H4 (cell line): ENCODE data around the gene OPCML. TPM values are rescaled to one million over a fixed set of nuclear protein-coding genes. Genes with fewer than 3 reads are reported as not detected.
A peak's percentile ranks its signal among the peaks of the same experiment; 100 is the strongest.

Experiments
- DNase-seq: peaks from one replicate; pipeline ENCODE4 v3.0.0-alpha.2; 2015; ENCODE audit warnings: low spot score
- total RNA-seq: library from RNA; depleted of rRNA; stranded (reverse); fragments of >200 nt; shearing (Covaris generic); gene quantifications from 2 replicates; pipeline ENCODE4 v1.2.3, GENCODE V29; 2014

OPCML gene
- total RNA-seq, 1 experiment from 2014 or later, result 0.12 TPM

DNA sequence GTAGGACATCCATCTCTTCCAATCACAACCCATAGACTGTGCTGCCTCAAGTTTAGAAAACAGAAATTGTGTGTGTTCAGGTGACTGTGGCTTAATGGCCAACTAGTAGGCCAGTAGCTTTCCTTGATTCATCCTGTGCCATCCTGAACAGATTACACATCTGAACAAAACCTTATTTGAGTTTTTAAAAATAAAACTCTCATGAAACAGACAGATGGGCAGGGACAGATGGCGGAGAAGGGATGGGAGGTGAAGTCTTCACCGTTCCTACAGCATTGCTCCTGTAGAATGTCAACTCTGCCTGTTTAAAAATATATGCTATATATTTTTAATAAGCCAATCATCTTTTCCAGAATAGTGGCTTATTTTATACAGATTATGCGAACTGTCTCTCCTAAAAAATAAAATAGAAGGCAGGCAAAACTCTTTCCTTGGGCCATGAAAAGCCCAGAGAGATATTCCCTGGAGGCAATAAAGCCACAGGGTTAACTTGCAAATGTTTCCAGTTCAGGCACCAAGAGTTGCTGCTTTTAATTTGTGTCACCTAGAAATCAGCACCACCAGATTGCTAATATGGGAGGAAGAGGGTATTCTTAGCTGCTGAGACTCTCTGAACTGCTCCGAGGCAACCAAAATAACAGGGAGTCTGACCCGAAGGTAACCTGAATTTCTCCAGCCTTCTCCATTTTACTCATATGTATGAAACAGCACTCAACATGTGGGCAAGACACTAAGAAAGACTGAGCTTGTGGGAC lies 861.2 kb downstream of the OPCML start:
- no peak for DNase-seq

DNA sequence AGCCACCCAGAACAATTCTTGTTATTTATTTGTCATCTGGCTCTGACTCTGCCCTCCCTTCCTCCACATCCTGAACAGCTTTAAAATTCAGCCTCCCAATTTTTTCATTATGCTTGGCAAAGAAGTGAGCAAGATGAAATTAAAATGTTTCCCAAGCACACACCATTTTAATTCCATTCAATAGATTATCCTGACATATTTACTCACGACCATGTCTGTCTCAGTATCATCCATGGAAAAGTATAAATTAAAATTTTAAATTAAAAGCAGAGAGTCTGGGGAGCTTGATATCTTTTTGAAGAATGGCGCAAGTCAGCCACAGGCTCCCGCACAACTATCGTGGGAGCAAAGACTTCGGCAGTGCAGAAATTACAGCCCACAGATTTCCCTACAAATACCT lies 862.4 kb downstream of the OPCML start:
- no peak for DNase-seq

DNA sequence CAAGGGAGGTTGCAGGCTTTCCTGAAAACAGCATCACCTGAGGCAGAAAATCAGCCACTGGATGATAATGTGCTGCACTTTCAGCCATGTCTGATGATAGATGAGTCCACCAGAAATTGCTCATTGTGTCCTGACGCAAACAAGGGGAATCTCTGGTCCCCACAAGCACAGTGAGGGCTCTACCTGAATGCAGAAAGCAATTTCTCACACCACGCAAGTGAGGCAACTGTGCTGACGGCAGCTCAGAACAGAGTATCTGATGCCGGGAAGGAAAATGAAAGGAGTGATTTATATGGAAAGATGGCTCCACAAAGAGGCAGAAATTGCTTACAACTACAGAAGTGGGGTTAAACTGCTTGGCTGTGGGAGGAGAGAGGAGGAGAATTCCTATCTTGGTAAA lies 867.1 kb downstream of the OPCML start:
- no peak for DNase-seq

DNA sequence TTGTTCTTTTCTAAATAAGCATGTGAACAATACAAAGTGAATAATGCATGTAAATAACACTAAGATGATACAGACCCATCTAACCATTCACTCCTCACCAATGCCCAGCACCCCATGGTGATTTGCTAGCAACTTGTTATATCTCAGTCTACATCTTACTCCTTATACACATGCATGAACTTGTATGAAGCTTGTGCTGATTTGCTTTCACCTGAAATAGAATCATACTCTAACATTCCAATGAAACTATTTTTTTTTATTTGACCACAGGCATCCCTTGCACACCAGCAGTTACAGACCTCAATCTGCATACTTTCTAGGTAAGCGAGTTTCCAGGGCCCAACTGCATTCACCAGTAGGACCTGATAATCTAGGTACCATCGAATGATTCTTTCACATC lies 873.6 kb downstream of the OPCML start:
- DNase-seq, result no peak

DNA sequence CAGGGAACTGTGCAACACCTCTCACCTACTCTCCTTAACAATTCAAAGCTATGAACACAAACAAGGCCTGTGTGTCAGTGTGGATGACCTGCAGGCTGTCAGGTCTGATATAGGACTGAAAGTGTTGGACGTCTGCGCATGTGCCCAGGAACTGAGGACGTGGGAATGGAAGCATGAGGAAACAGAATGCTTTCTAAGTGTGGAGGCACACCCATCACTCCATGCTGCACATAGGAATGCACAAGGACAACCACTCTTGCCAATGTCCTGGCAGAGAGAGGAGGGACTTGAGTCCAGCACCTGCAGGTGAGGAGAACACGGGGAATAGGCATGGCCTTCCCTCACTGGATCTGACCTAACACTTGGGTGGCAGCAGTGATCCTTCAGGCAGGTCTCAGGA lies 874.3 kb downstream of the OPCML start:
- DNase-seq, result no peak

DNA sequence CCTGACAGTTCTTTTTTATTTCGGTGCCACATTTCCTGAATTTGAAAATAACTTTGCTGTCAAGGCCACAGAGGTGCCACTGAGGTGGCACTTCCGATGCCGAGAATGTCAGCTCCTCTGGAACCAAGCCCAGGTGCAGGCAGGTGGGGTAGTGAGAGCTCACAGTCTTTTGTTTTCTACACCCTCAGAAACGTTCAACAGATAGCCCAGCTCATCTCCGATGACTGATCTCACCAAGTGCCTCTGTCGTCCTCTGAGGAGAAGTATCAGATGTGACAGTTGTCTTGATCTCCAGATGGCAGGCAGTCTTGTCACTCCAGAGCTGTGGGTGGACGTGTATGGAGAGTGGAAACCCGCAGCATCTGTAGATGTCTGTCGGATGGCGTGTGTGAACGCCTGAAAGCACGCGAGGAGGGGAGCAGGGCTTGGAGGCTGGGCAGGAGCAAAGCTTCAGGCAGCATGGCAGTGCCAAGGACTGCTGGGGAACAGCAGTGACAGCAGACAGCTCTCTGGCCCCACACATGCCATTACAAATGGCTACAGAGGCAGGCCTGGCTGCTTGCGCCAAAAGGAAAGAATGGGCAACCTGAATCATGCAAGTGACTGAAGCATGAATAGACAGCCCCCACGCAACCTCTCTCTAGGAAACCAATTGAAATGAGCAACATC lies 877.0 kb downstream of the OPCML start:
- DNase-seq, result no peak

DNA sequence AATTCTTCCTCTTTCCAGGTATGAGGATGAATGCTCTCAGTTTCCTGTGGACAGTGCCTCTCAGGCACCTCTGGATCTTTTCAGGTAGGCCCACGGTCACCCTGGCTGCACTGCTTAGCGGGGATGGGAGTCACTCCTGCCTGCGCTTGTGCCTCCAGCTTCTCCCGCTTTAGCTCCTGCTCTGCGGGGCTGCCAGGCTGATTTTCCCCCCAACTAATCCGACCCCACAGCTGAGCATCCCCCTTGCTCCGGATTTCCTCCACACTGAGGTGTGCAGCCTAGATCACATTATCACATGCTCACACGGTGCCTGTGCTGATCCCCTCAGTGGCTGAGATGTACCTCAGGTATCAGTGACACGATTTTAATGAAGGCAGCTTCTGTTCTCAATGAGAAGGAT lies 879.1 kb downstream of the OPCML start:
- no peak for DNase-seq

DNA sequence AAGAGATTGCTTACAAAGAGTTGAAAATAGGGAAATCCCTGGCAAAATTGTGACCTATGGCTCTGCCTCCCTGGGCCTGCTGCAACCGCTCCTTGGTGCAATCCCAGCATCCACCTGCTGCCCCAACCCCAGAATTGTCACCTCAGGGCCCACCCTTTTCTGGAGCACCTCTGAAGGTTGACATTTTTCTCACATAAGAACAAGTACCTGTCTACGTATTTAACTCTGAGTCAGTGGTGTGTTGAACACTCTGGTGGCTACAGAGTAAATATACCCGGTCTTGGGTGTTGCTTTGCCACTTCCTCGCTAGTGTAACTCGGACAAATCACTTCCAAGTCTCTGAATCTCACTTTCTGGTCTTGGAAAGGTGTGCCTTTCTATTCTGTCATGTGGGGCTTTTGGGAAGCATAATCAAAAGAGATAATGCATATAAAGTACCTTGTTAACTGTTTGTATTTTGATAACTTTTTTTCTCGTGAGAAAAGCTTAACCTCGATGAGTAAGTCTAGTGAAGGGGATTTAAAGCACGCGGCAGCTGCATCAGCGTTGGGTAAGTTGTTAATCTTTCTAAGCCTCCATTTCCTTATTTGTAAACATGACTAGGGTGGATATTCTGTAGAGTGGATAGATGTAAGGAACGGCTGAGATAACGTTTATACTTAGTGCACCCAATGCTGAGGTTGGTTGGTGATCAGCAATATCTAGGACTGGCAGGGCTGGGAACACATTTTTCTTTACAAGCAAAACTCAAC lies 881.2 kb downstream of the OPCML start:
- DNase-seq, result no peak

DNA sequence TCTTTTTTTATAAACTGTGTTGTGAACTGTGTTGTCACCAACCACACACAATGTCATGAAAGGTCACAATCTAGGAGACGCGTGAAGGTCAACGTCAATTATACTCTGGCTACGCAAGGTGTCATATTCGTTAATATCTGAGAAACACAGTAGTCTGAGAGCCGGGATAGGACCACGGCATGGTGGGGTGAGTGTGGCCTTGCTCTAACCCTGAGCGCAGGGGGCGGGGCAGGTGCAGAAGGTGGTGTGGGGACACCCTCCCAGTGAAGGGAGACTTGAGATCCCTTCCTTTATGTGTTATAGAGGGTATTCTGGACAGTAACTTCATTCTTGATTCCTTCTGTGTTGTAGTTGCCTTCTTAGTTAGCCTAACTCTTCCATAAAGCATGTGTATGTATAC lies 883.0 kb downstream of the OPCML start:
- no peak for DNase-seq

DNA sequence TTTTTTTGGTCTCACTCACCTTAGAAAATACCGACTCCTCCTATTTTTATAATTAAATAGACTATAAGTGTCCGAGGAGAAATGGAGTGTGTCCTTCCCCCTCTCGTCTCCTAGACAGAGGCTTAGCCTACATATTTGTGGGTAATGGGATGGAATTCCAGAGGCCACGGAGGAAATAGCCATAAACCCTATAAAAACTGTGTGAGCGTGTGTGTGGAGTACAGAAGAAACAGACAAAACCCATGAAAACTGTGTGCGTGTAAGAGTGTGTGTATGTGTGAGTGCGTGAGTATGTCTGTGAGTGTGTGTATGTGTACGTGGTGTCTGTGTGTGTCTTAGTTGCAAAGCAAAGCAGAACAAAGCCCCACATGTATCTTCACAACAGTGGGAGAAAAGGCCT lies 883.5 kb downstream of the OPCML start:
- peak; percentile 27 for DNase-seq

DNA sequence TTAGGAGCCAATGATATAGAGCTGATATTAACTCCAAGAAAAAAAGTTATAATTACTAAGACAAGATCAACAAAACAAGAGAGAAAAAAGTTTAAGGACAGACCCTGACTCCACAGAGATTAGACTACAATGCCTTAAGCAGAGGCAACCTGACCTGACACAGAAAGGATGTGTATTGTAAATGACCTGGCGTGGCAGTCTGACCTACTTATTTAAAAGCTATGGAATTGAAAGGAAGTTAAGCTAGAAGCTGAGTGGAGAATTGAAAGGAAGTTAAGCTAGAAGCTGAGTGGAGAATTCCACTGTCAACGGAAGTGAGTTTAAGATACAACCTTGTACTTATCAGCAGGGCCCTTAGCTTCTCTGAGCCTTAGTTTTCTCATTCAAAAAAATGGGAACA lies 885.4 kb downstream of the OPCML start:
- DNase-seq, result no peak

DNA sequence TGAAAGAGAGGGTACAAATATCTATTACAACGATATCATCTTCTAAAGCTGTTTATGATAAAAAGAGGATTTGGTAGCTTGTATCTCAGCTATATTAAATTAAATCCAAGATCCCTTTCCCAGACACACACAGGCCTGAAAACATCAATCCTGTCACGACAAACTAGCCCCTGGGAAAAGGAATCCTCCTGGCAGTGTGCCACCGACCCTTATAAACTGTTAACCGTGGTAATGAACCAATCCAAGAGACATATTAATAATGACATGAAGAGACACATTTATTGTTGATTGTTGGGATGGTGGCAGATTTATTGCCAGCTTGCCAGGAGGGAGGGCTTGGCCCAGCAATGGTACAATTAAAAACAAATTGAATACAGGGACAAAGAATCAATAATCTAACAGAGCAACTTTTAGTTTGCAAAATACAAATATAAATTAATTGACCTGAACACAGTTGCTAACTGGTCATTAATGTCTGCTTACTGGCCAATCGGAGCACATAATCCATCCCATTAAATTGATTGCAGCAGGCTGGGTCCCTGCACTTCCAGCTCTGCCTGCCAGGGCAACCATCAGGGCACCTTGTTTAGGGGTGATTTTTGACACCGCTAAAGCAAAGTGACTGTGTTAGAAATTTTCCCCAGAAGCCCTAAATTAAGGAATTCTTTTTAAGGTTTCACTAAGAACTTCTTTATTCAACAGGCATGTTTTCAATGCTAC lies 887.6 kb downstream of the OPCML start:
- DNase-seq, result no peak

DNA sequence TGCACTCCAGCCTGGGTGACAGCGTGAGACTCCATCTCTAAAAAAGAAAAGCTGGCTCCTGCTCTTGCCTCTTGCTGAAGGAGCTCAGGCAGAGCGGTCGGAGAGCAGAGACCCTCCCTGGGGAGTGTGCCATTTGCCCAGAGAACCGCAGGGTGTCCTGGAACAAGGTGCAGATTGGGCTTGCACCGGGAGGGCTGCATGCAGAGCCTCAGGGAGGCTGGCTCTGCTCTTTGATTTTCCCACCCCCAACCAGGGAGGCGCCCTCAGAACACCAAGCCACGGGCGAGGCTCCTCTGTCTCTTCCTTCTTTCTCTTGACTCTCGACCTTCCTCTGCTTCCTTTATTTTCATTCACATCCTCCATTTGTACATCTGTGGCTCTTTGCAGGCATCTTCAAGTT lies 889.1 kb downstream of the OPCML start:
- DNase-seq, result no peak

DNA sequence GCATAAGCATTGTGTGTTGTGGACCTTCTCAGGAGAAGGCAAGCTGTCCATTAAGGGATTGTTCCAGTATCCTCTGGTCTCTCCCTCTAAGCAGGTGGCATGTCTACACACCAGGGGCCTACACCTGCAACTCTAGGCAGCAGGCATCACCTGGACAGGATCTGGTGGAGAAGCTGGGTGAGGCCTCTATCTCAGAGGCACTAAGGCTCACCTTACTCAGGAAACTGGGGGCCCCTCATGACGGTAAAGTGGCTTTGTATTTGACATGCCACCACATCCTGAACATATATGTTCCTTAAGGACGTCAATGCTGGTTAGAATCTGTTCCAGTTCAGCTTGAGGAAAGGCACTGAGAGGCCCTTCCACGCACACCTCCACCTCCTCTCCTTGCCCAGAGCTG lies 891.3 kb downstream of the OPCML start:
- no peak for DNase-seq

DNA sequence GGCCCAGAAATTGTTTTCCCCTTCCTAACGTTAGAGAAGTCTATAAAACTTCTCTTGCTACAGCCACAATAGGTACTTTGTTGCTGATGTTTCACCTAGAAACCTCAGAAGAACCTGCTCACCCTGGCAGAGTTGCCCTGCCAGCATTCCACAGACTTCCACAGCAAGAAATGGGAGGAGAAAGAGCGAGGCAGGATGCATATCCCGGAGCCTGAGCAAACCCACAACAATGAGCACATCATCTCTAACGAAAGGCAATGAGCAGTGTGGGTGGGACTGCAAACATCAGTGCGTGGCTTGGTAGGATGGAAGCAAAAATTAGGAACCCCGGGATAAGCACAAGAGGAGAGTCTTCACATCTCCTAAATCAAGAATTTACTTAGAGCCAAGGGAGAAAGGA lies 892.3 kb downstream of the OPCML start:
- DNase-seq, result no peak

DNA sequence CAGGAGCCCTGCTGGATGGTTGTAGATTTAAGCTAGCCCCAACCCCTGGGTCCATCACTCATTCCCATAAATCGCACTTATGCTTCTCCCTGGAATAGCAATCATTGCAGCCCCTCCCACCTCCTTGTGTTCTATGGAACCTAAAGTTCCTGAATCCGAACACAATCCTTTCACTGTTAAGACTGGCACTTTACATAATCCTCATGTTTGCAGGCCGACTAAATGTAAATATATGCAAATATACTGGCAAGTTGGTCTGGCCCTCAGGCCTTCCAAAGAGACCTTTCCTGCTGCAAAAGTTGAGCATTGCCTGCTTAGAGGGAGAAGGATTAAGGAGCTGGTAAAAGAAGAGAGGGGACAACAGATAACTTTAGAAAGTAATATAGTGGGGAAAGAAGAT lies 892.9 kb downstream of the OPCML start:
- DNase-seq, result no peak

DNA sequence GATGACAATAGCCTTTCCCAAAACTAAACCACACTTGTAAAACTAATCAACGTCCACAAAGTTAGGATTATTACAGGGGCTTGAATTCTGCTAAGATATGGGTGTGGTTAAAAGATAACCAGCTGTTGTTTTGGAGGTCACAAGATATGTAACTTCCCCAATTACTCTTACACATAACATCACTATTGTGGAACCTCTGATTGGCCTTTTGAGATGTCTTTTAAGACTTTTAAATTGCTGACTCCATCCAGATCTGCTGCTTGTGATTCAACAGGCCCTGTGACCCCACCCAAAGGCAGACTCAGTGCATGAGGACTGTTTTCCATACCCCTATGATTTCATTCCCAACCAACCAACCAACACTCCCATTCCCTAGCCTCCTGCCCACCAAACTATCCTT lies 893.9 kb downstream of the OPCML start:
- DNase-seq, result no peak

DNA sequence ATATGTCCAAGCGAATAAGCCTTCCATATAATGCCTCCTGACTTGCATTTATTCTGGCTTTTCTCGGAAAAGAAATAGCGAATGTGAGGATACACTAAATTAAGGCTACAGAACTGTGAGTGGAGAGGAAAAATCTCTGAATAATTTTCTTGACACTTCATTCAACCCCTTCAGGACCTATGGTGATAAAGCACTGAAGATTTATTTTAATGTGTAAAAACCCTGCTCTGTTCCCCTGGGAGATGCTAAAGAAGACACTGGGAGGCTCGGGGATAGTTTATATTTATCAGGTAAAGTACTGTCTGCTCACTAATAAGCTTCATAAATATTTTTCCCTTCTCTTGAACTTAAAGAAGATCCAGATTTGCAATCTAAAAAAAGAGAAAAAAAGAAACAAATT lies 895.8 kb downstream of the OPCML start:
- DNase-seq, result no peak

DNA sequence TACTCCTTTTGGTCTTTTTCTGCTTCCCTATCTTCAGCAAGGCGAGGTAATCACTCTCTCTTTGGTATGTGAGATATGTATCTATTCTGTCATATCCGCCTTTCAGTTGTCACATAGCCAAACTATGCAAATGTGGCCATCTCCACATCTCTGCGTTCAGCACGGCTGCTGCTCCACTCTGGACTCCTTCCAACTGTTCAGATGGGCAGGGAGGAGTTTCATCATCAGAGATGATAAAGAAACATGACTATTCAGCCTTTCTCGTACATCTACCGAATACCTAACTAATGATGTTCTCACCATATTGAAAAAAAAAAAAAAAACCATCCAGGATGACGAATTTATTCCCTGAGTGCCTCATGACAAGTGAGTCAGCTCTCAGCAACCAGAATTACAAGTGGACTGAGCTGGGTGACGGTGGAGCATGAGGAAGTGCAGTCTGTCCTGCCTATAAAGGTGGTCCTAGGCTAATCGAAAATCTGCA lies 899.6 kb downstream of the OPCML start:
- peak; percentile 91 for DNase-seq

DNA sequence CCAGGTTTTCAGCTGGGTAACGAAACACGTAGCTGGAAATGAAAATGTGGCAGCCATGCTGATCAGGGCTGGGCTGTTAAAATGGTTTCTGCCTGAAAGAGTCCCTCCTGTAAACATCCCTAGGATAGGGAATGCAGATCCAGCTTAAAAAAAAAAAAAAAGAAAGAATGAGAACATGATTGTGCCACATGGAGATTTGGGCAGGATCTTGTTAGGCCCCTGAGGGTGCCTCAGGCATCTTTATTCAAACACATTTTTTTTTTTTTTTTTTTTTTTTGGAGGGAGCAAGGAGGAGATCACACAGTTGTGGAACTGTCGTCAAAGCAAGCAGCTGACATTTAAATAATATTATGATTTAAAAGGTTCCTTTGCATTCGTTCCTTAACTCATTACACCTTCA lies 900.3 kb downstream of the OPCML start:
- DNase-seq, result peak; percentile 14

DNA sequence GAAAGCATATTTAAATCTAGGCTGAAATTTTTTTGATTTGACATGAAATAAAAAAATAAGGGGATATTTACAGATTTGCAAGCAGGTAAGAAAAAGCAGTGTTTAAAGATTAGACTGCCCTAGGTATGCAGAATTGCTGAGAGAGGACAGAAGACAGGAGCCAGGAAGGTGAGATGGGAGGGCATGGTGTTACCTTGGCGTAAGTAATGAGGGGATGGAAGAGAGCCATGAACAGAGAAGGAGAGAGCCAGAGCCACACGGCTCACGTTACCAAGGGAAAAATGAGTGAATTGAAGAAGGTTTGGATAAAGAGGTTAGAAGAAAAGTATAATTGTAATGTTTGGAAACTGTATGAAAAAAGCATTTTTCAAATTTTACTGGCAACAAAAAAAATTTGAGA lies 904.3 kb downstream of the OPCML start:
- DNase-seq, result no peak

DNA sequence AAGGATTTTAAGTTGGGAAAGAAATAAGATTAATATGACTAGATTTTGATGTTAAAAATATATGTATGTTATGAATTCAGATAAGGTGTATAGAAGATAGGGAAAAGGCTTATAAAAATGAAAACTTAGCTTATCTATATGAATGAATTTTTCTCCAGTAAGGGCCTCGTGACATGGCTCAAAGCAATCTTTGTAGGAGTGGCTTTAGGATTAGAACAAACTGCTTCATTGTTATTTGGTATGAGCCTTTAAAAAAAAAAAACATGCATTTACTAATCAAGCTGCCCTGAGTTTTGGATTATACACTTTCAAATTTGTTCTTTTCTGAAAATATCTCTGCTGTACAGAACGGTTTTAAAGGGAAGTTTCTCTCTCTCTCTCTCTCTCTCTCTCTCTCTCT lies 905.9 kb downstream of the OPCML start:
- no peak for DNase-seq
